Erythroblast (primary cell): Measurements from ENCODE around the gene PLXNC1.

ENCODE experiments used
- DNase-seq, 2 experiments: peaks; one replicate each; lab custom pipeline; 2025; lab: John Stamatoyannopoulos, UW
- GATA1 ChIP-seq: IDR thresholded peaks from 2 replicates; pipeline ENCODE4 v1.6.1; 2011; ENCODE audit warnings: low read depth, mild to moderate bottlenecking, control low read depth, low read length, moderate library complexity
- POLR2A ChIP-seq: IDR thresholded peaks from 2 replicates; pipeline ENCODE4 v1.6.1; 2011; ENCODE audit warnings: mild to moderate bottlenecking, low read length

PLXNC1 gene

DNA sequence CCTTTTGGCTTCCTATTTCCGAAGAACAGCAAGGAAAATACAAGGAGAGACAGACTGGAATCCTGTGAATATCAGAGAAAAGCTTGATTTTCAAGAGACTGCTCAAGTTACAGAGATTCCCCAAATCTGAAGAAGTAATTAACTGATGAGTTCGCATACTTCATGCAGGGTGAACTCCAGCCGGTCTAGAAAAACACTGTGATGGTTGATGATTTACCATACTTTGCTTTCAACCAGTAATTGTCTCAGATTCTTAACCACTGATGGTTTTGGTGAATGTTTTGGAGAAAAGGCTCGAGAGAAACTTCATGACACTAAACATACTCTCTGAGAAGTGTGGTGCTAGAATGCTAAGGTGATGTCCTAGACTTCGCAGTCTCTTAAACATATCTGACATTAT, 4.4 kb upstream of the PLXNC1 start:
- no peak for DNase-seq
- no peak for TF ChIP-seq GATA1
- no peak for TF ChIP-seq POLR2A

DNA sequence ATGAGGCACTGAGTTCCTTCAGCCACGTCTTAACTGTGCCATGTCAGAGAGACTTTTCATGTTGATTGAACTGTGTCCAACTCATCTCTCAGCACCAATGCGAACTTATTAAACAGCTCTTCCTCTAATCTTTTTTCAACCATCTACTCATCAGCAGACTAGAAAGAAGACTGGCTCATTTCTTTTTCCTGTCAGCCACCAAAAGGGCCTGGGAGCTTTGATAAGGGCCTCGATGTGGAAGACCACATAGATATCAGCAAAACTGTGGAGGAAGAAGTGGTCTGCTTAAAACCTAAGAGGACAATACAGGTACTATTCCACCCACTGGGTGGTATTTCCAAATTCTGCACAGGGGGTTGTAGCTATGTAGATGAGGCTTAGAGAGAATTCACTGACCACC, 3.6 kb upstream of the PLXNC1 start:
- TF ChIP-seq GATA1: no peak
- TF ChIP-seq POLR2A: no peak
- peak; percentile 50 to 85 for DNase-seq

DNA sequence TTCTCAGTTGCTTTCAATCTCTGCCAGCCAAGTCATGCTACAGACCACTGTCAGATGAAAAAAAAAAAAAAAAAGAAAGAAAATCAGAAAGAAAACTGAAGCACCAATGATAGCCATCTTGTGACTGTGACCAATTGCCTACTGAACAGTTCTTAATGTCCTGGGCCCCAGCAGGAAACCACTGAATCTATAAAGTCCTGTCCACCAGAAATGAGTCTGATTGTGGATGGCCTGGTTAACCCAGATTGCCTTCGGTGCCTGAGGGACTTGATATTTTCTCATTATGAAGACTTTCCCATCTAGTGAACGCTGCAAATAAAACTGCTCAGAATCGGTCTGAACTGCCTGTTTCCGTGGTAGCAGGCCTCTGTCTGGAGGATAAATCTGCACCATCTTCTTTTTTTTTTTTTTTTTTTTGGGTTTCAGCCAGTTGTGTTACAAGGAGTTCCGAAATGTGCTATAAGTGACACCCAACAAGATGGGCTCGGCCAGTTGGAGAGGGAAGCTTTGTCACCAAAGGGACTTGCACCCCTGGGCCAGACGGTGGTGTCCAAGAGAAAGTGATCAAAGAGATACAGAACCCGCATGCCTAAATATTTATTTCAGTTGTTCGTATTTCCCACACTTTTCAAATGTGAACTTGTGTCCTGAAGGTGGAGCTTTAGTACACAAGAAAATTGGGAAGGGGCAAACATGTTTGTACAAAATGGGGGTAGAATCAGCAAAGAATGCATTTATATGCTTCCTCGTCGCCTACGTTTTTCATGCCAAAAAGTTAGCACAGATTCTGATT, 3.0 kb upstream of the PLXNC1 start:
- peak; percentile 62 to 65 for DNase-seq
- no peak for TF ChIP-seq POLR2A
- TF ChIP-seq GATA1: no peak

DNA sequence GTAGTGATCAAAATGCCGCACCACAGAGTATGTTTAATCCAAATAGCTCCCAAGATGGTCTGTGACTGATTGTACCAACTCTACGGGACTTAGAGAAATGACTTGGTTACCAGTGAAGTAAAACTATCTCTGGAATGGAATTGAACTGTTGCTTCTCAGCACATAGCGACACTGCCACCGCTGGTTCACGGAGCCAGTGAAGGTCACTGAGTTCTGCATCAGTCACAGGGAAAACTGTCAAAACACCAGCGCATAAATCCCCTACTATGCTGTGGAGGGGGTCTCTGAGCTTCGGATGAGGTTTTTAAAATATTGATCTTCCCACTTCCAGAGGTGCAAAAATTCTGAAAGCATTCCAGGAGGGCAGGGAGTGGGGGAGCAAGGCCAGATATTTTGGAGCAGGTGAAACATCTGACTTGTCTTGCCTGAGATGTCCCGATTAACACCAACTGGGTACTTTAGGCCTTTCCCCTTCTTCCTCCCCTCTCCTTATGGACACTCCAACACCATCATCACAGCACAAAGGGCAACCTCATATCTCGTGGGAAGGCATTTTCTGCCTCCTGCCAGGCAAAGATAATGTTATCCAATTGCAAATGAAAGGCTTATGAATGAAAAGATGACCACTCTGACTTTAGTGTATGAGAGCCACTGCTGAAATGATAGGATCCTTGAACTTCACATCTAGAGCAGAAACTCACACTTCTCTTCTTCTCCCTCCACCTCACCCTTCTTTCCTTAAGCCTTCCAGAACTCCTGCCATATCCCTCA, 2.0 kb upstream of the PLXNC1 start:
- peak; percentile 43 to 78 for DNase-seq
- no peak for TF ChIP-seq GATA1
- no peak for TF ChIP-seq POLR2A

DNA sequence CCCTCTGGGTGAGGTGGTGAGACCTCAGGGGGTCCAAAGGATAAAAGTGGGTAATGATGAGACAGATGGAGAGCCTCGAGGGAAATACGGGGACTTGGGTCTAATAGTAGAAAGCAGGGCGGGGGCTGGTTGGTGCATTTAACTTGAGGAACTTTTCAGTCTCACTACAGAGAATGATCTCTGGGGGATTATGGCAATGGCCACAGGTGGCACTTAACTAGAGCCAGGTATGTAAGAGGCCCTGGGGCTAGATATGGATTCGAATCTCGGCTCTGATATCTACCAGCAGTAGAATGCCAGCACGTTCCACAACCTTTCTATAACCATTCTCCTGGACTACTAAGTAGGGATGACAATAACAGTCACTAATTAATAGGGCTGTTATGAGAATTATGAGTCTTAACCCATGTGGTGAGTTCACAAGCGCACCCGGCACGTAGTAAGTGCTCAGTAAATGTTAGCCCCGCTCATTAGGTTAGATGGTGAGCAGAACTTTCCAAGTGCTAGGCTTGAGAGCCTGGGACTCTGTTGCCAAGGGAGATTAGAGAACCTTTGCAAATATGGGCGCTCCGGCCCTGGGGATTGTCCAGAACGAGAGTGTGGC, 888 bp upstream of the PLXNC1 start:
- TF ChIP-seq POLR2A: no peak
- TF ChIP-seq GATA1: no peak
- DNase-seq: no peak

DNA sequence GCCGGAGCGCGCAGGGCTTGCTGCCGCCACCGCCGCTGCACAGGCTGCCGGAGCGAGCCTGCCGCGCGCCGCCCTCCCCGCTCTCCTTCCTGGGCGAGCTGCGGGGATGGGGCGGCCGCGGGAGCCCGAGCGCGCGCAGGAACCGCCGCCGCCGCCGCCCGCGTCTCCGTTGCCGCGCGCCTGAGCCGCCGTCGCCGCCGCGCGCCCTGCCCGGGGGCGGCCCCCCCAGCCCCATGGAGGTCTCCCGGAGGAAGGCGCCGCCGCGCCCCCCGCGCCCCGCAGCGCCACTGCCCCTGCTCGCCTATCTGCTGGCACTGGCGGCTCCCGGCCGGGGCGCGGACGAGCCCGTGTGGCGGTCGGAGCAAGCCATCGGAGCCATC, 352 bp downstream of the PLXNC1 start:
- DNase-seq: no peak
- TF ChIP-seq POLR2A (no peak), GATA1 (no peak)

DNA sequence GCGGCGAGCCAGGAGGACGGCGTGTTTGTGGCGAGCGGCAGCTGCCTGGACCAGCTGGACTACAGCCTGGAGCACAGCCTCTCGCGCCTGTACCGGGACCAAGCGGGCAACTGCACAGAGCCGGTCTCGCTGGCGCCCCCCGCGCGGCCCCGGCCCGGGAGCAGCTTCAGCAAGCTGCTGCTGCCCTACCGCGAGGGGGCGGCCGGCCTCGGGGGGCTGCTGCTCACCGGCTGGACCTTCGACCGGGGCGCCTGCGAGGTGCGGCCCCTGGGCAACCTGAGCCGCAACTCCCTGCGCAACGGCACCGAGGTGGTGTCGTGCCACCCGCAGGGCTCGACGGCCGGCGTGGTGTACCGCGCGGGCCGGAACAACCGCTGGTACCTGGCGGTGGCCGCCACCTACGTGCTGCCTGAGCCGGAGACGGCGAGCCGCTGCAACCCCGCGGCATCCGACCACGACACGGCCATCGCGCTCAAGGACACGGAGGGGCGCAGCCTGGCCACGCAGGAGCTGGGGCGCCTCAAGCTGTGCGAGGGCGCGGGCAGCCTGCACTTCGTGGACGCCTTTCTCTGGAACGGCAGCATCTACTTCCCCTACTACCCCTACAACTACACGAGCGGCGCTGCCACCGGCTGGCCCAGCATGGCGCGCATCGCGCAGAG, 873 bp downstream of the PLXNC1 start:
- peak; percentile 77 to 80 for DNase-seq
- TF ChIP-seq POLR2A (no peak), GATA1 (no peak)

DNA sequence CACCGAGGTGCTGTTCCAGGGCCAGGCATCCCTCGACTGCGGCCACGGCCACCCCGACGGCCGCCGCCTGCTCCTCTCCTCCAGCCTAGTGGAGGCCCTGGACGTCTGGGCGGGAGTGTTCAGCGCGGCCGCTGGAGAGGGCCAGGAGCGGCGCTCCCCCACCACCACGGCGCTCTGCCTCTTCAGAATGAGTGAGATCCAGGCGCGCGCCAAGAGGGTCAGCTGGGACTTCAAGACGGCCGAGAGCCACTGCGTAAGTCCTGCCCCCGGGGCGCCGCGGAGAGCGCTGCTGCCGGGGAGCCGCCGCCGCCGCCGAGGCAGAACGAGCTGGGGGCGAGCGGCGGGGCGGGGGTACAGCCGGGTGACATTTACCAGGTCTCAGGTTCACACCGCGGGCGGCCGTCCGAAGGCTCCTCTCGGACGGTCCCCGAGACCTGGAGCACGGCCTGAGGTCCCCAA, 1.4 kb downstream of the PLXNC1 start:
- TF ChIP-seq POLR2A (no peak), GATA1 (no peak)
- DNase-seq: peak; percentile 68 to 70

DNA sequence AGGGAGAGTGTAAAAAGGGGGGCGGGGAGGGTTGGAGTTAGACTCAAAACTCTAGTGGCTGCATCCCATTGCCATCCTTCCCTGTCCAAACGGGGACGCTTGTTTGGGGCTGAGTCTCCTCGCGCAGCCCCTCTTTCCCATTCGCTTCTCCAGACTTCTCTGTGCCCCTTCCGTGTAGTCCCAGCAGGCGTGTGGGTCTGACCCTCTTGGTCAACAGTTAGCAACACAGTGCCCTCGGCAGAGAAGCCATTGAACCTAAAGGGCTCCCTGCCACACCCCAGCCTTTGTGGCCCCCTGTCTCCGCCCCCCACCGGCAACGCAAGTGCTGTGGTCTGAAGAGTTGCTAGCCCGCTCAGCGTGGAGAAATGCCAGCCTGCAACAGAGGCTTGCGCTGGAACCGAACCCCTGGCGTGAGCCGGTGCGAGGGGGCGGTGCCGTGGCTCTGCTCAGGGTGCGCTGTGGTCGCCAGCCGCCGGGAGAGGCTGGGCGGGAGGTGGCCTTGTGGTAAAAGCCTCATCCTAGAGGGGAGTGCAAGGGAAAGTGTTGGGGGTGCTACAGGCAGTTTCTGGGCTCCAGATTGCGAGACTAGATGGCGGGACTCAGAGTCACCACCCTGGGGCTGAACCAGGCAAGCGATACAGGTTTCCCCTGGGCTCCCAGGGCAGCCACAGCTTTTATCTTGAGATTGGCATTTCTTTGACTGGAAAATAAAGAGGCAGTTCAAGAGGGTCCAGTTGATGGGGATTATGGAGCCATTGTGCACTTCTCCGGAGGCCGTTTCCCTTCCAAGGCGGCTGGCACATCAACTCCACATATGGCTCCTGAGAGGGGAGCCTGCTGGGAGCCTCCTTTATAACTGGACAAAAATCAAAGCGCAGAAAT, 2.1 kb downstream of the PLXNC1 start:
- no peak for TF ChIP-seq GATA1
- no peak for TF ChIP-seq POLR2A
- peak; percentile 52 to 56 for DNase-seq

DNA sequence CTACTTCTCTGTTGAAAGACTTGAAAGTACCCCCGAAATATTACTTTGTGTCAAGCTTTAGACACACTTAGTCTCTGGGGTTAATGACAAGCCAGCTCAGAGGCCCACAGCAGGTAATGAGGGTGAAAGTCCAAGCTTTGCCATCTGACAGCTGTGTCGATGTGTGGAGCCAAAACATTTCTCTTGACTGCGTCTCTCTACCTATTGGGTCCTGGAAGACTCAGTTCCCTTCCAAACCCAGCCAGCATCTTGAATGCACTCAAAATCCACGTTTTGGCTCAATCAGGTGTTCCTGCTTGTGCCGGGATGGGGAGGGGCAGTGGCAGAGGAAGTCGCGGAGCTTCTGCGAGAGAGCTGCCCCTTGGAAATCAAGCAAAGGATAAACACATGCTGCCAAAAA, 3.2 kb downstream of the PLXNC1 start:
- TF ChIP-seq GATA1 (no peak), POLR2A (no peak)
- no peak for DNase-seq

DNA sequence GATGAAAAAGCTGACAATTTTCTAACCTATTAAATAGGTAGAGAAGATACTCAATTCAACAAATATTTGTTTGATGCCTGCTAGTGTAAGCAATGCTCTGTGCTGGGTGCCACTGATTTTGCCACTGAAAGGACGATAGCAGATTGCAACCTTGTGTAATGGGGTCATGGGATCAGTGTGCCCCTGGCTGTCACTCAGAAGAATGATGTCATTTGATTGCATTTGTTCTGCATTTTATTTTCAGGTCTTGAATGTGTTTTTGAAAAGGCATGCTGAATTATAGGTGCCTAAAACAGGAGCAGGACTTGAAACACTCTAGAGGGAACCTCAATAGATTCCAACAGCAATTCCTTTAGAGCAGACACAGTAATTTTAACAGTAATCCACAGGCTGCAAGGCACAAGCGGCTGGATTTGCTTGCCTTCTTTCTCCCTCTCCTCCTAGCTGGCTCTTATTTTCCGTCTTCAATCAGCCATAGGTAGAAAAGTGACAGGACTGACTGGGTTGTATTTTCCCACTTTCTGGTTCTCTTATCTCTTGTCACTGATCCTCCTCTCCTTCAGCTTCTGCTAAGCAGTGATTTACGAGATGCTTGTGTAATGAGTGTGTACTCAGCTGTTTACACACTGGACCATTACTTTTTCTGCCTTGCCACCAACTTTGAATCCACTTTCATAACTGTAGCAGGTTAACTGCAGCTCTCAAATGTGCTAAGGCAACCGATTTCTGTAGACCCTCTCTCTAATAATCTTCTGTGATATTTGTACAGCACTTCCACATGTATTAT, 4.1 kb downstream of the PLXNC1 start:
- TF ChIP-seq POLR2A (no peak), GATA1 (no peak)
- peak; percentile 25 to 38 for DNase-seq

DNA sequence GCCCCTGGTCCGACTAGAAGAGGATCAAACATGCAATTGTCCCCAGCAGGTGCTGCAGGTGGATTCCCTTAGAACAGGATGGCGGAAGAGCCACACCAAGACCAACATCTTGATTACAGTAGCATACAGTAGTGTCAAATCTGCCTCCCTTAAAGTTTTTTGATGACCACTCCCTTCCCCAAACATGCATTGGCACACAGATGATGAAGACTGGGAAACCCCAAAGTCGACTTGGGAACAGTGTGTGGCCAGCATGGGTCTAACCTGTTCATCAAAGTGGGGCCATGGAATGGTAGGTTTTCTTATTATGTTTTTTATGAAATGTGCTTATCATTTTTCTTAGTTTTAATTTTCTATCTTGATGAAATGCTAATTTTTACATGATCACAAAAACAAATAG, 8.8 kb downstream of the PLXNC1 start:
- DNase-seq: no peak
- TF ChIP-seq GATA1 (no peak), POLR2A (no peak)
